GM15510 (cell line): ENCODE data around the gene CDV3.

Experiments
- POLR2A ChIP-seq: IDR thresholded peaks from 3 replicates; pipeline ENCODE4 v1.6.1; 2011; ENCODE audit warnings: borderline replicate concordance; ENCODE audit not compliant: insufficient read length; ENCODE audit errors: extremely low read depth

CDV3 gene

GRCh38 chr3:133588784-133589465 lies 15.4 kb downstream of the CDV3 start:
- TF ChIP-seq POLR2A, result no peak

DNA sequence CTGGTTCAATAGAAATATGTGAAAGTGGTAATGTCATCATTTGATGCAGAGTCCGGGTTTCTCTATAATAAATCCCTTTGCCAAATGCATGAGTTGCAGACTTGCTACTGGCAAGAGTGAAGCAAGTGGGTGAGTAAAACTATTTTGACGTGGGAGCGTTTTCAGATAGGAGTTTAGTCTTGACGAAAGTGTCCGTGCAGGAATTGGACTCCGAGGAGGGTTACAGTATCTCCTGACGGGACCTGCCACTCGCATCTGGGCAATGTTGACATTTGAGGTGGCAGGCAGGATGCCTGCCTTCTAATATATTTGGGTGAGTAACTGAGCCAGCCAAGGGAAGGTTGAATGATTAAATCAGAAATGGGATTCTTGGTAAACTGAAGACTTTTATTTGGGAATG lies 16.0 kb downstream of the CDV3 start:
- no peak for TF ChIP-seq POLR2A

DNA sequence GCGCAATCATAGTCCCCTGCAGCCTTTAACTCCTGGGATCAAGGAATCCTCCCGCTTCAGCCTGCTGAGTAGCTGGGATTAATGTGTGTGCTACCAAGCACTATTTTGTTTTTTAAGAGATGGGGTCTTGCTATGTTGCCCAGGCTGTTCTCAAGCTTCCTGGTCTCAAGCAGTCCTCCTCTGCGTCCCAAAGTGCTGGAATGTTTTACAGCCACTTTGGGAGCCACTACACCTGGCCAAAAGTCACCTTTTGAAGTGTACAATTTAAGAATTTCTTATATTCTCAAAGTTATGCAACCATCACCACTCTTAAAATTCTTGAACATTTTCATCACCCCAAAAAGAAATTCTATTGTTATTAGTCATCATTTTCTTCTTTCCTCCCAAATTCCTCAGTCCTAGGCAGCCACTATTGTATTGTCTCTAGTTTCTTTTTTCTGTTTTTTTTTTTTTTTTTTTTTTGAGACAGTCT lies 17.8 kb downstream of the CDV3 start:
- no peak for TF ChIP-seq POLR2A

- no peak for TF ChIP-seq POLR2A
Measured at GRCh38 chr3:133592843-133593242, 19.4 kb downstream of the CDV3 start.

DNA sequence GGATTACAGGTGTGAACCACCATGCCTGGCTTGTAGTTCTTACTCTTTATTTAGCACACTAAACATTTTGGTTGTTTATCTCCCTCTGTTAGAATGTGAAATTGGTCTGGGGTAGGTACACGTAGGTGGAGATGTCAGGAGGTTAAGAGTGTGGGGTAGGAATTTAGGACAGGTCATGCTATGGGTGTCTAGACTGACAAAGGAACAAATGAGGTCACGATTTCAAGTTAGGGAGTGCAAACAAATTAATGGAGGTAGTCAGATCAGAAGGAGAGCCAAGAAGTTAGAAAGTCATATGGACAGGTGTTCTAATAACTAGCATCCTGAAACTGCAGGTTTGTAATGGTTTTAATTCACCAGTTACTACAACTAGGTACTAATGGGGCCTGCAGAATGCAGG lies 19.8 kb downstream of the CDV3 start:
- no peak for TF ChIP-seq POLR2A

DNA sequence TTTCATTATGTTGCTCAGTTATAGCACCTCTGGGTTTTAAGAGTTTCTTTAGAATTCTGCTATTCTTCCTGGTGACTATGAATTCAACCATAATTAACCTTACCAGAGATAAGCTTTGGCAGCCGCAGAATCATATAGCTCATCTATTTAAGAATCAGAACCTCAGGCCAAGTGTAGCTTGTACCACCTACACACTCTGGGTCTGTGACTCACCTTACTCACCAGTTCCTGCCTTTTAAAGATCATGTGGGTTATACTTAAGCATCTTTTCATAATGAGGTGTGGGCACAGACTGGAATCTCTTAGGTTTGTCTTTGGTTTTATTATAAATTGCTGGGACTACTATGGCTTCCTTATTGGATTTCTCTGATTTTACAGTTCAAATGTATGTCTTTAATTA lies 21.9 kb downstream of the CDV3 start:
- TF ChIP-seq POLR2A, result no peak

- TF ChIP-seq POLR2A, result no peak
Measured at GRCh38 chr3:133598405-133598804, 24.9 kb downstream of the CDV3 start.

DNA sequence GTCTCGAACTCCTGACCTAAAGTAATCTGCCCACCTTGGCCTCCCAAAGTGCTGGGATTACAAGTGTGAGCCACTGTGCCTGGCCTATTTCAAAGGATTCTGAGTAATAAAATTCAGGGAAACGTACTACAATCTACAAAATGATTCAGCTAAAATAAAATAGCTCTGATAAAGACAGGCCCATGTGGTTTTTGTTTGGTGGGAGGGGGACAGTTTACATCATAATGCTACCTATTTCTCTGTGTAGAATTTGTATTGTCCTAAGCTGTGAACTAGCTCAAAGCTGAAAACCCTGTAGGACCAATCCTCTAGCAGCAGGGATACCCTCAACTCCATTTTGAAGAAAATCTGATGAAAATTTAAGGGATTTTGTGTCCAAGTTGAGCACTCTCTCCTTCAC lies 25.8 kb downstream of the CDV3 start:
- TF ChIP-seq POLR2A, result no peak

DNA sequence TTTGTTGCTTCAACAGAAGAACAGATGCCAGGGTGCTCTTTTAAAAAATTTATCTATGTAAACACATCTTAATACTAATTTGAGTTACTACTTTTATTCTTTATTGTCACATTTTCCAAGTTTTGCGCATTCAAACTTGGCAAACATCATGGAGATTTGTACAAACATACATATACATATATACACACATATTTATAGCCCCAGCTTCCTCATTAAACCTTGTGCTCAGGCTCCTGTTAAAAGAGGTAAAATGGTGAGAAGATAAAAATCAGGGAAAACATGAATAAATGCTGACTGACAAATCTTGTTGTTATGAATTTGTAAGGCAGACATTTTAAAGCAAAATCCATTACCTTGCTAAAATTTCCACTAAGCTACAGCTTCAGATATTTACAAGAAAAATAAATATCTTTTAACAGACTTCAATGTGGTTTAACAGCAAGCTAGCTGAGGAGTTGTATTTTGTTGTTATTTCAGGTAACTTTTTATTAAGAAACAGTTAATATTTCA lies 27.1 kb downstream of the CDV3 start:
- TF ChIP-seq POLR2A, result no peak

GRCh38 chr3:133606342-133606741 lies 32.9 kb downstream of the CDV3 start:
- TF ChIP-seq POLR2A, result no peak

GRCh38 chr3:133606902-133607301 lies 33.4 kb downstream of the CDV3 start:
- no peak for TF ChIP-seq POLR2A

- no peak for TF ChIP-seq POLR2A
Measured at GRCh38 chr3:133607816-133608215, 34.3 kb downstream of the CDV3 start.

- TF ChIP-seq POLR2A, result no peak
Measured at GRCh38 chr3:133608388-133608787, 34.9 kb downstream of the CDV3 start.

DNA sequence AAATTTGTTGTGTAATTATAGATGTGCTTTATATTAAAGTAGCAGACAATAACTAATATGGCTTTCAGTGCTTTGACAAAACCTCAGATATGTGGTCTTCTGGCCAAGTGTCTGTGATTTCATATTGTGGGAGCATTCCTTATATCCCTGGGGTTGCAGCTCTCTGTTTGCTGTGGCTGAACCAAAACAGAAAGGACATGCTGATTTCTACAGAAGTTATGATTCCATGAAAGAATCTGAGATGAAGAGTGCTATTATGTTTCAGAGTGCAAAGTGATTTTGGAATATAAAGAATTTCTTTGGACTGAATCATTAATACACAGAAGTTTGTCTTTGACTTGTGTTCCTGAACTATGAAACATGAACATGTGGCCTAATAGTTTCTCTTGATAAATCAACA lies 36.5 kb downstream of the CDV3 start:
- TF ChIP-seq POLR2A, result no peak

DNA sequence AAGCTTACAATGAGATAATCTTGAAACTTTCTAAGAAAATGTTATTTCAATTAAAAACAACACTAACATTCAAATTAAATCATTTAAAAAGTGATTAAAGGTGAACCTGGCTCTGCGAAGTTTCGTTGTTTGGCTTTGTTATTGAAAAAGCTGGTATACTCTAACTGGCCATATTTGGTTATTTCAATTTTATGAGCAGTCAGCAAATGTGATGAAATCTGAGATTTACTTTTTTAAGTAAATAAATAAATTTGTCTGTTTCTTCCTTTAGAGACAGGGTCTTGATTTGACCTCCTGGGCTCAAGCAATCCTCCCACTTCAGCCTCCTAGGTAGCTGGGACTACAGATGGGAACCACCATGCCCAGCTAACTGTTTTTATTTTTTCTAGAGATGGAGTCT lies 38.0 kb downstream of the CDV3 start:
- TF ChIP-seq POLR2A, result no peak

- TF ChIP-seq POLR2A, result no peak
Measured at GRCh38 chr3:133620066-133620784, 46.7 kb downstream of the CDV3 start.

DNA sequence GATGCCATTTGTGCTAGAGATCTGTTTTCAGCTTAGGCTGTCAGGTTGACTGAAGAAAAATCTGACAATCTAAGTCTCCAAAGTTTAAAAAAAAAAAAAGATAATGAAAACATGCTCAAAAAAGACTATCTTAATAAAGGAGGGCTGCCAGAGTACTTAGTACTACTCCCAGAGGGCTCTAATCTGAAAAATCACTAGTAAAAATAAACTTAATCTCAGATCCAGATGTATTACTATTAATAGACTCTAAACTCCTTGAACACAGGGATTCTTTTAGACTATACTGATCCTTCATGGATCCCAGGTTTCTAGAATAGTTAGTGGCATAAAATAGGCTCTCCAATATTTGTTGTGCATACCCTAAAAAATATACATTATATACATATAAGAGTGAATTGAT lies 54.3 kb downstream of the CDV3 start:
- no peak for TF ChIP-seq POLR2A

DNA sequence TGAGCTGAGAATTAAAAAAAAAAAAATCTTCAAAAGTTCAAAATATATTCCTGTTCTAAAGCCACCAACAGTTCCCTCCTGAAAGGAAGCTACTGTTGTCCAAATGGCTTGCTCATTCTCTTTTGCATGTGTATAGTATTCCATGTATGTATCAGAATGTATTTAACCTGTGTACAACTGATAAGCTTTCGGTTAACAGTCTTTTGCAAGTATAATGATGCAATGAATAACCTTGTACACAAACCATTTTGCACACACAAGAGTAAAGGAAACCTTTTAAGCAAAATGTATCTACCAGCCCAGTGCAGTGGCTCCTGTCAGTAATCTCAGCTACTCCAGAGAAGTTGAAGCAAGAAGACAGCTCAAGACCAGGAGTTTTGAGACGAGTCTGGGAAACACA lies 55.7 kb downstream of the CDV3 start:
- no peak for TF ChIP-seq POLR2A
